Esophagus squamous epithelium (tissue), 4 donors: ENCODE results near the gene COL23A1.

ENCODE experiments used
- POLR2A ChIP-seq, 4 donors: fragments of 450-650 bp; IDR thresholded peaks; one replicate each; pipeline ENCODE4 v1.6.1; 2017; ENCODE audit warnings: antibody characterized with exemption in 4 of 4, mild to moderate bottlenecking in 4 of 4, moderate library complexity in 3 of 4
- TF ChIP-seq, protein P1 (sequence below), 6 experiments: fragments of 450-650 bp in 4 of 6; fragments of 200-600 bp in 2 of 6; sonication (generic) in 2 of 6; IDR thresholded peaks; one replicate each; pipeline ENCODE4 v1.5.1; 2016 to 2019; ENCODE audit warnings: antibody characterized with exemption in 6 of 6, mild to moderate bottlenecking in 4 of 6, moderate library complexity in 4 of 6

DNA sequence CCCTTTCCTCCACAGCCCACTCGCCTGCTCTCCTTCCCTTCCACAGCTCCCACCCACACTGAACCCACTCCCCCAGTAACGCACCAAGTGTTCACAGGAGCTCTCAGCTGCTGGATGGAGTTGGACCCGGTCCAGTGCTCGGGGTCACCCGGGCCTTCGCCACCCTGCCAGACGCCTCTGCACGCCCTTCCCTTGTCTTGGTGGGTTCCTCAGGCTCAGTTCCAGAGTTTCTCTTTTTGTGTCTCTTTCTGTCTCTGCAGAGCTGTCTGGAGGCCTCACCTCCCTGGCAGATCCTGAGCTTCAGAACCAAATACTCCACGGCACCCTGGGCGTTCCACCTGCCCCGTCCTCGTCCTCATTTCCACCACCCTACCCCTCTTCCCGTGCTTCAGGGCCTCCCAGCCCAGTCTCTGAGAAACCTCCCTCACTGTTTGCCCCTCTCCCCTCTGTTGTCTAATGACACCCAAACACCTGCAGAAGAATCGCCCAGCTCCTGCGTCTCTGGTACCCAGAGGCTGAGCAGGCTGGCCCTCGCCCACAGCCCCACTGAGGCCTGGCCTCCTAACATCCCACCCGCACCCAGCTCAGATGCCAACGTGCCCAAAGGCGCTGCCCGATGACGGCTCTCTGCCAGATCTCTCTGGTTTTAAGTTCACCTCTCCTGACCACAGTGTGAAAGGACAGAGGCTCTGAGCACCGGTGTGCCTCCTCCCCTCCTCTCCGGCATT, 74.3 kb downstream of the COL23A1 start:
- TF ChIP-seq, protein P1, sequence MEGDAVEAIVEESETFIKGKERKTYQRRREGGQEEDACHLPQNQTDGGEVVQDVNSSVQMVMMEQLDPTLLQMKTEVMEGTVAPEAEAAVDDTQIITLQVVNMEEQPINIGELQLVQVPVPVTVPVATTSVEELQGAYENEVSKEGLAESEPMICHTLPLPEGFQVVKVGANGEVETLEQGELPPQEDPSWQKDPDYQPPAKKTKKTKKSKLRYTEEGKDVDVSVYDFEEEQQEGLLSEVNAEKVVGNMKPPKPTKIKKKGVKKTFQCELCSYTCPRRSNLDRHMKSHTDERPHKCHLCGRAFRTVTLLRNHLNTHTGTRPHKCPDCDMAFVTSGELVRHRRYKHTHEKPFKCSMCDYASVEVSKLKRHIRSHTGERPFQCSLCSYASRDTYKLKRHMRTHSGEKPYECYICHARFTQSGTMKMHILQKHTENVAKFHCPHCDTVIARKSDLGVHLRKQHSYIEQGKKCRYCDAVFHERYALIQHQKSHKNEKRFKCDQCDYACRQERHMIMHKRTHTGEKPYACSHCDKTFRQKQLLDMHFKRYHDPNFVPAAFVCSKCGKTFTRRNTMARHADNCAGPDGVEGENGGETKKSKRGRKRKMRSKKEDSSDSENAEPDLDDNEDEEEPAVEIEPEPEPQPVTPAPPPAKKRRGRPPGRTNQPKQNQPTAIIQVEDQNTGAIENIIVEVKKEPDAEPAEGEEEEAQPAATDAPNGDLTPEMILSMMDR (IDR thresholded peaks at IDR 0.05): no peak
- TF ChIP-seq POLR2A (IDR thresholded peaks at IDR 0.05): no peak
